Mucosa of stomach (tissue), 1 donor: ENCODE results near the gene SAA4.

ENCODE experiments used
- H3K27me3 ChIP-seq: one replicate; pipeline ENCODE4 v1.7.0; 2013; ENCODE audit warnings: mild to moderate bottlenecking, low read length; ENCODE audit not compliant: control insufficient read depth, insufficient read depth
- H3K36me3 ChIP-seq: one replicate; pipeline ENCODE4 v1.7.0; 2013; ENCODE audit warnings: low read length; ENCODE audit not compliant: control insufficient read depth, insufficient read depth
- H3K4me1 ChIP-seq: one replicate; pipeline ENCODE4 v1.7.0; 2013; ENCODE audit warnings: mild to moderate bottlenecking, low read length; ENCODE audit not compliant: control insufficient read depth, insufficient read depth
- H3K4me3 ChIP-seq: one replicate; pipeline ENCODE4 v1.7.0; 2013; ENCODE audit warnings: low read length
- H3K9ac ChIP-seq: one replicate; pipeline ENCODE4 v1.7.0; 2013; ENCODE audit warnings: mild to moderate bottlenecking, low read length, moderate library complexity
- H3K9me3 ChIP-seq: one replicate; pipeline ENCODE4 v1.7.0; 2013; ENCODE audit warnings: mild to moderate bottlenecking, low read length, moderate library complexity; ENCODE audit not compliant: control insufficient read depth
- donor health status: Pancreatic carcinoma.

SAA4 gene

GRCh38 chr11:18239655-18240054 is 3.1 kb upstream of the SAA4 start:
- no peak overlapping the region for H3K4me3 ChIP-seq
- no peaks in the 10 kb centered on the region for H3K27me3 ChIP-seq
- no peak overlapping the region for H3K9ac ChIP-seq
- no peaks in the 10 kb centered on the region for H3K4me1 ChIP-seq
- H3K36me3 ChIP-seq, result no peaks in the 10 kb centered on the region
- no peaks in the 10 kb centered on the region for H3K9me3 ChIP-seq

- Histone ChIP-seq H3K36me3 (no peaks in the 10 kb centered on the region), H3K9ac (no peak overlapping the region)
Observed at GRCh38 chr11:18235394-18236334, 938 bp downstream of the SAA4 start.

GRCh38 chr11:18233912-18234311 is 2.7 kb downstream of the SAA4 start:
- Histone ChIP-seq H3K4me1 (no peaks in the 10 kb centered on the region), H3K9ac (no peak overlapping the region), H3K4me3 (no peak overlapping the region), H3K9me3 (no peaks in the 10 kb centered on the region), H3K36me3 (no peaks in the 10 kb centered on the region), H3K27me3 (no peaks in the 10 kb centered on the region)

More at GRCh38 chr11:18235394-18236334, 938 bp downstream of the SAA4 start:
- no peak overlapping the region for H3K4me3 ChIP-seq
- no peaks in the 10 kb centered on the region for H3K4me1 ChIP-seq
- H3K9me3 ChIP-seq, result no peaks in the 10 kb centered on the region
- H3K27me3 ChIP-seq, result no peaks in the 10 kb centered on the region

DNA sequence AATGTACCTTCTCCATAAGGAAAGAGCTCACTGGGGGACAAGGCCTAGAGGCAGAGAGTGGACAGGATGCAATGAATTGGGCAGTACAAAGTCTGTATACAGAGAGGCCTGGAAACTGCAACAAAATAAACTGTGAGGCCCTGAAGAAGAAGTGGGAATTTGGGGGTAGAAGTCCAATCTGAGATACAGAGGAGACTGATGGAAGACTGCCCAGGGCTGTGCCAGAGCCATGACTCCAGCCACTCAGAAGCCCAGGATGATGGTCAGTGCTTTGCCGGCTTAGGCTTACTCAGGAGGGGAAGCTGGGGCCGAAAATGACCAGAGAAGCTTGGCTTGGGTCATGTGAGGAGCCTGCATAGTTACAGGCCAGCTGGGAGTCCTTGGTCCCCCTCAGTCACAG is 5.7 kb downstream of the SAA4 start:
- Histone ChIP-seq H3K9ac (no peak overlapping the region), H3K4me3 (no peak overlapping the region), H3K27me3 (no peaks in the 10 kb centered on the region), H3K4me1 (no peaks in the 10 kb centered on the region), H3K36me3 (no peaks in the 10 kb centered on the region), H3K9me3 (no peaks in the 10 kb centered on the region)

DNA sequence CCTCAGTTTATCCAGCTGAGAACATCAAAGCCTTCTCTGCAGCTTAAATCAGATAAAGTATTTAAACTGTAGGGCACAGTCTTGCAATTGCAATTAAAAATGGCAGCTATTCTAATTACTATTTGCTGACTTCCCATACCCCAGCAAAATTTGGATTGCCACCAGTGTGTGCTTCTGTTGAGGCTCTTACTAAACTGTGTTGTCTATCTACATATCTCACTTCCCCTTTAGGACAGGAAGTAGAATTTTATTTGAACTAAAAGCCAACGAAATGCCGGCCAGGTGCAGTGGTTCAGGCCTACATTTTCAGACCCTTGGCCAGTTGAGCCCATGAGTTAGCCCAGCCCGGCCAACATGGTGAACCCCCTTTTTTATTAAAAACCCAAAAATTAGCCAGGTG is 7.1 kb downstream of the SAA4 start:
- Histone ChIP-seq H3K4me1 (no peaks in the 10 kb centered on the region), H3K36me3 (no peaks in the 10 kb centered on the region), H3K4me3 (no peak overlapping the region), H3K9me3 (no peaks in the 10 kb centered on the region), H3K27me3 (no peaks in the 10 kb centered on the region), H3K9ac (no peak overlapping the region)

DNA sequence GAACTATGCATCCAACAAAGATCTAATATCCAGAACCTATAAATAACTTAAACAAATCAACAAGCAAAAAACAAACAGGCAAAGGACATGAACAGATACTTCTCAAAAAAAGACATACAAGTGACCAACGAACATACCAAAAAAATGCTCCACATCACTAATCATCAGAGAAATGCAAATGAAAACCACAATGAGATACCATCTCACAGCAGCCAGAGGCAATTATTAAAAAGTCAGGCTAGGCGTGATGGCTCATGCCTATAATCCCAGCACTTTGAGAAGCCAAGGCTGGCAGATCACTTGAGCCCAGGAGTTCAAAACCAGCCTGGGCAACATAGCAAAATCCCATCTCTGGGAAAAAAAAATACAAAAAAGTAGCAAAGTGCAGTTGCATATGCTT is 10.7 kb downstream of the SAA4 start:
- Histone ChIP-seq H3K4me3 (no peak overlapping the region), H3K4me1 (no peaks in the 10 kb centered on the region), H3K9ac (no peak overlapping the region), H3K36me3 (no peaks in the 10 kb centered on the region), H3K9me3 (no peaks in the 10 kb centered on the region), H3K27me3 (no peaks in the 10 kb centered on the region)

- no peak overlapping the region for H3K4me3 ChIP-seq
- no peaks in the 10 kb centered on the region for H3K27me3 ChIP-seq
- H3K9me3 ChIP-seq, result no peaks in the 10 kb centered on the region
- H3K9ac ChIP-seq, result no peak overlapping the region
- H3K36me3 ChIP-seq, result no peaks in the 10 kb centered on the region
- no peaks in the 10 kb centered on the region for H3K4me1 ChIP-seq
Observed at GRCh38 chr11:18223591-18224387, 12.8 kb downstream of the SAA4 start.

DNA sequence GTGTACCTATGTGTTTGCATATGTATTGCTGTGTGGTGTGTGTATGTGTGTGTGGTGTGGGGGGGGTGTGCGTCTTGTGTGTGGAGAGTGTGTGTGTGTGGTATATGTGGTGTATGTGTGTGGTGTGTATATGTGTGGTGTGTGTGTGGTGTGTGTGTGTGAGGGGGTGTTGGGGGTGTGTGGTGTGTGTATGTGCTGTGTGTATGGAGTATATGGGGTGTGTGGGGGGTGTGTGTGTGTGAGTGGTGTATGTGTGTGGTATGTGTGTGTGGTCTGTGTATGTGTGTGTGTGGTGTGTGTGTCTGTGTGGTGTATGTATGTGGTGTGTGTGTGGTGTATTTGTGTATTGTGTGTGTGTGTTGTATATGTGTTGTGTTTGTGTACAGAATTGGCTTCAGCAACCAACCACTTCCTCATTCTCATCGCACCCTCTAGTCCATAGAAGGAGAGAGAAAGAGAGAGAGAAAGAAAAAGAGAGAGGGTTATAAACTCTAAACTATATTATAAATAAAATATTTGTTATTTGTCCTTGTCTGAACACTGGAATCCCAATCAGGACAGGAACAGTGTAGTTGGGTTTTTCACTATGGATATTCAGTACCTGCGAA is 13.7 kb downstream of the SAA4 start:
- H3K9me3 ChIP-seq, result no peaks in the 10 kb centered on the region
- H3K36me3 ChIP-seq, result no peaks in the 10 kb centered on the region
- no peak overlapping the region for H3K4me3 ChIP-seq
- H3K27me3 ChIP-seq, result no peaks in the 10 kb centered on the region
- H3K4me1 ChIP-seq, result no peaks in the 10 kb centered on the region
- no peak overlapping the region for H3K9ac ChIP-seq

DNA sequence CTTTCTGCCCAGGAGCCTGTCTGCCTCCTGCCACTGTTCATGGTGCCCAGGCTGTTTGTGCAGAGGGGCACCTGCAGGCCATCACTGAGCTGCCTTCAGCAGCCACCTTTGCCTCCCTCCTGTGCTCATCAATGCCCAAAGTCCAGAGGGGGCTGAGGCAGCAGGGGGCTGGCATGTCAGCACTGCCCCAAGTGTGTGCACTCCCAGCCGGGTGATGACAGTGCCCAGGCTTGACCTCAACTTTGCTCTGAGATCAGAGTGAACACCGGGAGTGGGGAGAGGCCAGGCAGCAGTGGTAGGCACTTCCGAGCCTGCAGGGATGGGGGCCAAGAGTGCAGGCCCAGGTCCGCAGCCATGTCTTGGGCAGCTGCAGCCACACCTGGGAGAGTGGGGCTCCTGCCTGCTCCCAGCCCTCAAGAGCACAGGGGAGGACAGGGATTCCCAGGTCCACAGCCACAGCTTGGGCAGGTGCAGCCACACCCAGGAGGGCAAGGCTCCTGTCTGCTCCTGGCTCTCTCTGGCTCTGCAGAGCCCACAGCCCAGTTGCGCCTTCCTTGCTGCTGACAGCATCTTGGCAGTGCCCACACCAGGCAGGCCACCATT is 15.2 kb downstream of the SAA4 start:
- H3K36me3 ChIP-seq, result no peaks in the 10 kb centered on the region
- no peak overlapping the region for H3K4me3 ChIP-seq
- H3K9ac ChIP-seq, result no peak overlapping the region
- H3K9me3 ChIP-seq, result no peaks in the 10 kb centered on the region
- H3K4me1 ChIP-seq, result no peaks in the 10 kb centered on the region
- H3K27me3 ChIP-seq, result no peaks in the 10 kb centered on the region

GRCh38 chr11:18209058-18209457 is 27.5 kb downstream of the SAA4 start:
- Histone ChIP-seq H3K4me1 (no peaks in the 10 kb centered on the region), H3K4me3 (no peak overlapping the region), H3K9ac (no peak overlapping the region), H3K9me3 (no peaks in the 10 kb centered on the region), H3K27me3 (peaks cover 17% of the 10 kb centered on the region), H3K36me3 (no peaks in the 10 kb centered on the region)

DNA sequence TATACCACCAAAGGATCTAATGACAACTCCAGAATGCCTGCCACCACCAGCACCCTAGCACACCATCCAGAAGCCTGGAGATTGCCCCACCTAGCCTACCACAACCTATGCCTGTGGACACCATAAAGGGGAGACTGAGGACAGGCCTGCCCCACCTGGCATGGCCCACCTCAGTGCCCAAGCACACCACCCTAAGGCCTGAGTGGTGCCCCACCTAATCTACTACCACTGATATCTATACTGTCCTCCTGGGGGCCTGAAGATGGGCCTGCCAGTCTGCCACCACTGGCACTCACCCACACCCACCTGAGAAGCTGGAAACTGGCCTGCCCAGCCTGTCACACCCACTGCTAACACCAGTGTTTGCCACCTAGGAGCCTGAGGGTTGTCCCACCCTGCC is 31.8 kb downstream of the SAA4 start:
- Histone ChIP-seq H3K36me3 (no peaks in the 10 kb centered on the region), H3K9ac (no peak overlapping the region), H3K9me3 (no peaks in the 10 kb centered on the region), H3K27me3 (peaks cover 22% of the 10 kb centered on the region), H3K4me1 (no peaks in the 10 kb centered on the region), H3K4me3 (no peak overlapping the region)
